Measurements from ENCODE around the gene DNAL4.
"Not testable (repeated sequence)": the region's sequence is repeated elsewhere in the genome, so short reads cannot be mapped to it uniquely, and the experiment has no call there.

Gene DNAL4

GRCh38 chr22:38826801-38827200 is 32.9 kb upstream of the DNAL4 start:
- DNase-seq = no peak

DNA sequence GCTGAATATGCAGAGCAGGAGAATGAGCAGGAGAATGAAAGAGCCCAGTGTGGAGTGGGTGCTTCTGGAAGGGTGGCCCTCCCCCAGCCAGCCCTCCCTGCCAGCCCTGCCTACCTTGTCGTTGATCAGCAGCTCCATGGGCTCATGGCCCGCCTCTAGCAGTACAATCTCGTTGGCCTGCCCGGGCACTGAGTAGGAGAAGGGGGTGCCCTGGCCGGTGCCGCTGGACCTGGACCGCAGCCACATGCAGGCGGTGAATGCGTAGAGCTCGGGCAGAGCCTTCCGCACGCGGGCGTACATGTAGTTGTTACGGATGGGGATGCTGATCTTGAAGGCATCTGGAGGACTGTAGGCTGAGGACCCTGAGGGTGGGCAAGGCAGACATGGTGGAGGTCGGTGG is 32.4 kb upstream of the DNAL4 start:
- DNase-seq = no peak

GRCh38 chr22:38824585-38824984 is 30.6 kb upstream of the DNAL4 start:
- peak; percentile 80 to 93 (median 89) for DNase-seq

DNA sequence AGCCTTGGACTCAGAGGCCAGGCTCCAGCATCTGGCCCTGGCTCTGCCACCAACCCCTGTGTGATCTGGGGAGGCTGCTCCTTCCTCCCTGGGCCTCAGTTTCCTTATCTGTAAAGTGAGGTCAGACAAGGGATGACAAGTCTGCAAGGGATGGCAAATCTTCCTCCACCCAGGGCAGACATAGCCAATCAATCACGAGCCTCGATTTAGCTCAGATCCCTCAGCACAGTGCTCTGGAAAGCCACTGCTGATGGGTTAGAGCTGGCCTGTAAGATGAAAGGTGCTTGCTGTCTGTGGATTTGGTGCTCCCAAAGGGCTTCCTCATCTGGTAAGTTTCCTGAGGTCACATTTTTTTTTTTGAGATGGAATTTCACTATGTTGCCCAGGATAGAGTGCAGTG is 29.7 kb upstream of the DNAL4 start:
- DNase-seq = no peak

- DNase-seq = no peak
These were observed 29.1 kb upstream of the DNAL4 start for GRCh38 chr22:38823076-38823475.

GRCh38 chr22:38820020-38820419 is 26.1 kb upstream of the DNAL4 start:
- no peak for DNase-seq

DNA sequence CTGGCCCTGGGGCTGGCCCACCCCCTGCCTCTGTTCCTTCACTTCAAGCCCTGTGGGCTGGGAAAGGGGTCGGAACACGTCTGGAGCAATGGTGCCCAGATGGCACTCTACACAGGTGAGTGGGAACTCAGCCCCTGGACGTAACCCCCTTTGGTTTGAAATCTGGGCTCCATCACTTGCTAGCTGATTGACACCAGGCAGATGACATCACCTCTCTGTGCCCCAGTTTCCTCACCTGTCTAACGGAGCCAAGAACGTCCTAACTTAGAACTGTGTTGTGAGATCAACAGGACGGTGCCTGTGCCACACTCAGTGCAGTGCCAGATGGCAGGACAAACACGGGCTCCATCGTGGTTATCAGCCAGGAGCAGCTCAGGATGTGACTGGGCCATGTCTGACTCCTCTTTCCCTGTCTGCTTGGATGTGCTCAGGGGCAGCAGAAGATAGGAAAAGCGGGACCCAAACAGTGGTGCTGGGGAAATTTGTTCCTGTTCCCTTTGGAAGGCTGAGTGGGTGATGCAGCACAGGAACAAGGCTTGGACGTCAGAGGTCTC is 25.5 kb upstream of the DNAL4 start:
- no peak for DNase-seq

- no peak for DNase-seq
These were observed 23.3 kb upstream of the DNAL4 start for GRCh38 chr22:38817196-38817595.

- DNase-seq = no peak
These were observed 21.9 kb upstream of the DNAL4 start for GRCh38 chr22:38815842-38816241.

DNA sequence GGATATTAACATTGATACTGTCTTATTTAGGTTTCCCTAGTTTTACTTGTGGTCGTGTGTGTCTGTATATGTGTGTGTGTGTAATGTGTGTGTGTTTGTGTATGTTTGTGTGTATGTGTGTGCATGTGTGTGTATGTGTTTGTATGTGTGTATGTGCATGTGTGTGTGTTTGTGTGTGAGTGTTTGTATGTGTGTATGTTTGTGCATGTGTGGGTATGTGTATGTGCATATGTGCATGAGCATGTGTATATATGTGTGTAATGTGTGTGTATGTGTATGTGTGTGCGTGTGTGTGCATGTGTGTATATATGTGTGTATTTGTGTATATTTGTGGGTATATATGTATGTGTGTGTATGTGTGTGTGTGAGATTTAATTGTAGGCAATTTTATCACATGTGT is 17.3 kb upstream of the DNAL4 start:
- DNase-seq = no peak

GRCh38 chr22:38805041-38805593 is 11.2 kb upstream of the DNAL4 start:
- DNase-seq = not testable (repeated sequence)

DNA sequence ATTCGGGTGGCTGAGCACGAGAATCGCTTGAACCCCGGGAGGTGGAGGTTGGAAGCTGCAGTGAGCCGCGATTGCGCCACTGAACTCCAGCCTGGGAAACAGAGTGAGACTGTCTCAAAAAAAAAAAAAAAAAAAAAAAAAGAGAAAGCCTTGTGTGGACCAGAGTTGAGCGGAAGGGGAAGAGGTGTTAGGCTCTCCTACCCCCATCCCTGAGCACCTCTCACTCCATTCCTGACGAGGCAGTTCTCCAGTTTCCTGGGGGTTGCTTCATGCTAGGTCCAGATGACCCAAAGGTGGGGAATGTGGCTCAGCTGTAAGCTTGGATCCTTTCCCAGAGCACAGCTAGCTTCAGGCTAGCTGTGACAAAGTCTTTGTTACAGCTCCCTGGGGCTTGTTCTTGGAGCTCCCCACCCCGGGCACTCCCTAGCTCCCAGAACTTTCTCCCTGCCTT is 8.8 kb upstream of the DNAL4 start:
- DNase-seq = no peak

DNA sequence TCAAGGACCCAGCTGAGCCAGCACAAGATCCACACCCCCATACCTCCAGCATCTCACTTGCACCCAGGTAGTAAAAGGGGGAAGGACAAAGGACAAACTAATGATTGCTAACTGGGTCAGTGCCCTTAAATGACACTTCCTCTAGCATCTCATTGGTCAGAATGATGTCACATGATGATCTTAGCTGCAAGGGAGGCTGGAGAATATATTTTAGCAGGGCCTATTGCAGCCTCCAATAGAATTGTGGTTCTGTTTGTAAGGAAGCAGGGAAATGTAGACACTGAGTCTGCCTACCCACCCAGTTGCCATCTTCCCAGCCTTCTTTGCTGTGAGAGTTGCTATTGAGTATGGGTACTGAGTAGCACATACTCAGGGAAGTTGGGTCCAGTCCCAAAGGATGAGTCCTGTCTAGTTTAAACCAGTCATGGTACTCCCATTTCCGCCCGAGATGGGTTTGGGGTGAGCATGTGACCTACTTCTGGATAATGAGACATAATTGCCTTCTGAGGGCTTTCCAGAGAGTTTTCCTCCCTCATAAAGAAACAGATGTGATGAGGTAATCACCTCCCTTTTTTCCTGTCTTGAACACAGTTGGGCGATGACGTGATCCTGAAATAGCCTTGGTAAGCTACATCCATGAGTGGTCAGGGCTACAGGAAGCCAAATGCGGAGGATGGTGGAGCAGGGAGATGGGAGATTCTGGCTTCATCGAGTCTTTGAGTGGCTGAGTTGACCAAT is 5.5 kb upstream of the DNAL4 start:
- no peak for DNase-seq

DNA sequence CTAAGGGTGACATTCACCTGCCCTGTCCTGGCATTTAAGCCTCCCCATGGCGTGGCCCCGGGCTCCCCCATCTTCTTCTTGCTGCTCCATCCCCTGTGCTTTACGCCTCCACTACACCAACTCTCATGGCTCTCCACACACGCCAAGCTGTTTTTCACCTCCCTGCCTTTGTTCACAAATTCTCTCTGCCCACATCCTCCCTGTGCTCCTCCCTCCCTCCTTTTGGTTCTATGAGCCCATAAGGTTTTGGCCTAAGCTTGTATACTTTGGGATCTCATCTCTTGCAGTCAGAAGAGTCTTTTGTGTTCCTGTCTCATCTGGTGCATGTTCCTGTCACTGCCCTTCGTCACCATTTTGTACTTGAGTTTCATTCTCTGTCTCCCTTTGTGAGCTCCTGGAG is 4.6 kb upstream of the DNAL4 start:
- no peak for DNase-seq

GRCh38 chr22:38796262-38796957 is 2.5 kb upstream of the DNAL4 start:
- no peak for DNase-seq

GRCh38 chr22:38795569-38795968 is 1.6 kb upstream of the DNAL4 start:
- DNase-seq = no peak

- DNase-seq = no peak
These were observed 626 bp downstream of the DNAL4 start for GRCh38 chr22:38793317-38793716.

GRCh38 chr22:38792833-38793232 is 1.1 kb downstream of the DNAL4 start:
- no peak for DNase-seq

- no peak for DNase-seq
These were observed 4.3 kb downstream of the DNAL4 start for GRCh38 chr22:38789606-38790005.

DNA sequence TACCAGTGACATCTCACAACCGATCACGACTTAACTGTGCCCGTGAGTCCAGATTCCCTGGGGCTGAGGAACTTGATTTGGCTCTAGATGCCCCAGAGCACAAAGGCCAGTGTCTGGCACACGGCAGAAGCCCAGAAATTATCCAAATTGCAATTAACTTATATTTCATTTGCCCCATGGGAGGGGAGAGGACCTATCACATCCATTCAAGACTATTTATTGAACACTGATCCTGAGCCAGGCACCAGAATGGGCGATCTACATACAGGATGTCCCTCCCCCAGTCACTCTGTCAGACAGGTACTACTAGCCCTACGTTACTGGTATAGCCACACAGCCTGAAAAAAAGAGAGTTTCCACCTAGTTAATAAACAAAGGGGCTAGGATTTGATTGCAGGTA is 5.1 kb downstream of the DNAL4 start:
- DNase-seq = no peak

- DNase-seq = peak; percentile 42 to 46 (median 42)
These were observed 5.7 kb downstream of the DNAL4 start for GRCh38 chr22:38788021-38788816.

- DNase-seq = no peak
These were observed 7.3 kb downstream of the DNAL4 start for GRCh38 chr22:38786631-38787030.

- DNase-seq = no peak
These were observed 9.1 kb downstream of the DNAL4 start for GRCh38 chr22:38784856-38785255.
